CD4-positive, CD25-positive, alpha-beta regulatory T cell (primary cell): Measurements from ENCODE around the gene CXCR6. TPM values are rescaled to one million over a fixed set of nuclear protein-coding genes. Genes with fewer than 3 reads are reported as not detected.
A peak's percentile ranks its signal among the peaks of the same experiment; 100 is the strongest.

Experiments used
- ATAC-seq, 2 donors: fragments of 150-1000 bp; cut with Tn5 transposase; one replicate each; pipeline ENCODE4 v1.10.0; 2021; ENCODE audit warnings: low read depth in 2 of 2, moderate number of reproducible peaks in 2 of 2, moderate library complexity in 1 of 2
- DNase-seq, 3 donors: peaks; one replicate each; pipeline versions ENCODE4 v3.0.0 to v3.0.0-alpha.2; 2012 to 2022; ENCODE audit warnings: mixed read lengths in 1 of 3
- H3K27ac ChIP-seq: one replicate; pipeline ENCODE4 v1.7.0; 2013; ENCODE audit warnings: mild to moderate bottlenecking, low read length; ENCODE audit not compliant: insufficient read depth, poor library complexity, severe bottlenecking
- H3K27me3 ChIP-seq: one replicate; pipeline ENCODE4 v1.7.0; 2013; ENCODE audit warnings: low read length; ENCODE audit not compliant: control insufficient read depth, insufficient read depth
- H3K36me3 ChIP-seq: one replicate; pipeline ENCODE4 v1.7.0; 2013; ENCODE audit warnings: mild to moderate bottlenecking, low read length, moderate library complexity; ENCODE audit not compliant: control insufficient read depth, insufficient read depth
- H3K4me1 ChIP-seq: 2 replicates; pipeline ENCODE4 v1.7.0; 2013; ENCODE audit warnings: mild to moderate bottlenecking, low read length; ENCODE audit not compliant: insufficient read depth, control insufficient read depth, poor library complexity, severe bottlenecking
- H3K4me3 ChIP-seq: one replicate; pipeline ENCODE4 v1.7.0; 2013; ENCODE audit warnings: low read depth, mild to moderate bottlenecking, low read length, moderate library complexity
- H3K9me3 ChIP-seq, 2 experiments: 1 replicate in 1 of 2; 2 replicates in 1 of 2; pipeline ENCODE4 v1.7.0; 2013; ENCODE audit warnings: low read length in 2 of 2, mild to moderate bottlenecking in 1 of 2, moderate library complexity in 1 of 2; ENCODE audit not compliant: control insufficient read depth in 2 of 2
- H3K27ac Mint-ChIP-seq, 3 donors: one replicate each; pipeline ENCODE4 v1.8.0; 2020 to 2022; ENCODE audit warnings: mild to moderate bottlenecking in 3 of 3, mixed read lengths in 3 of 3, moderate library complexity in 2 of 3
- H3K27me3 Mint-ChIP-seq: one replicate; pipeline ENCODE4 v1.8.0; 2022; ENCODE audit warnings: mild to moderate bottlenecking, mixed read lengths
- H3K36me3 Mint-ChIP-seq: one replicate; pipeline ENCODE4 v1.8.0; 2020; ENCODE audit warnings: mixed read lengths
- H3K4me1 Mint-ChIP-seq, 4 donors: one replicate each; pipeline ENCODE4 v1.8.0; 2020 to 2022; ENCODE audit warnings: mixed read lengths in 4 of 4, mild to moderate bottlenecking in 1 of 4
- H3K4me3 Mint-ChIP-seq, 4 donors: one replicate each; pipeline ENCODE4 v1.8.0; 2020 to 2022; ENCODE audit warnings: mild to moderate bottlenecking in 4 of 4, mixed read lengths in 4 of 4, moderate library complexity in 3 of 4
- H3K9me3 Mint-ChIP-seq, 7 donors: one replicate each; pipeline ENCODE4 v1.8.0; 2020 to 2022; ENCODE audit warnings: mixed read lengths in 7 of 7, mild to moderate bottlenecking in 3 of 7, moderate library complexity in 2 of 7
- polyA plus RNA-seq, 4 donors: library from polyadenylated mRNA; unstranded; fragments of 300-500 nt; fragmentation: Illumina TruSeq; gene quantifications; one replicate each; pipeline ENCODE4 v1.2.3, GENCODE V29; 2021
- total RNA-seq: library from RNA; stranded (reverse); gene quantifications from one replicate; pipeline ENCODE4 v1.2.3, GENCODE V29; 2022

The CXCR6 gene
- total RNA-seq: 23.7 TPM
- polyA plus RNA-seq: 10 to 100 TPM; 23.7 to 40.3 (median 30.0) TPM

- Mint-ChIP-seq H3K27ac (peak within 1 kb of the TSS; percentile 88 to 92 (median 88)), H3K27me3 (no peaks in the 10 kb centered on the region), H3K4me3 (peak within 1 kb of the TSS; percentile 72 to 88 (median 80)), H3K36me3 (peaks cover 39% of the 10 kb centered on the region), H3K9me3 (no peaks in the 10 kb centered on the region), H3K4me1 (peaks cover 29 to 81% (median 59%) of the 10 kb centered on the region in 4 donors)
- peak within 1 kb of the TSS; percentile 75 for H3K4me3 ChIP-seq
- H3K9me3 ChIP-seq: no peaks in the 10 kb centered on the region
- H3K27ac ChIP-seq: peak within 1 kb of the TSS; percentile 72
- H3K36me3 ChIP-seq: peaks cover 34% of the 10 kb centered on the region
- H3K4me1 ChIP-seq: peaks cover 62% of the 10 kb centered on the region
- H3K27me3 ChIP-seq: no peaks in the 10 kb centered on the region
- ATAC-seq (peak; percentile 78 to 81), DNase-seq (peak; percentile 25 to 88 (median 51))
Measured at GRCh38 chr3:45943207-45943846, at the start of gene CXCR6. Gene CXCR6, plus strand, starts transcription at chr3:45943464. Its CDS starts 3,018 bp downstream, at chr3:45946482.

- Mint-ChIP-seq H3K9me3 (no peaks in the 10 kb centered on the region), H3K4me3 (no peak overlapping the region), H3K4me1 (peaks cover 0 to 27% (median 3%) of the 10 kb centered on the region in 4 donors), H3K27ac (no peak overlapping the region), H3K27me3 (peaks cover 37% of the 10 kb centered on the region), H3K36me3 (peaks cover 5% of the 10 kb centered on the region)
- Histone ChIP-seq H3K27me3 (peaks cover 3% of the 10 kb centered on the region), H3K4me1 (no peaks in the 10 kb centered on the region), H3K4me3 (no peak overlapping the region), H3K27ac (no peak overlapping the region), H3K36me3 (no peaks in the 10 kb centered on the region), H3K9me3 (no peaks in the 10 kb centered on the region)
- ATAC-seq (no peak), DNase-seq (no peak)
Measured at GRCh38 chr3:45894015-45894414, 49.2 kb upstream of the CXCR6 start.

- H3K4me3 Mint-ChIP-seq: no peak overlapping the region
- H3K27me3 Mint-ChIP-seq: peaks cover 31% of the 10 kb centered on the region
Measured at GRCh38 chr3:45895686-45896468, 47.4 kb upstream of the CXCR6 start.

GRCh38 chr3:45896956-45897355 is 46.3 kb upstream of the CXCR6 start:
- no peaks in the 10 kb centered on the region for H3K9me3 Mint-ChIP-seq
- Histone ChIP-seq H3K4me1 (no peaks in the 10 kb centered on the region), H3K36me3 (no peaks in the 10 kb centered on the region), H3K27ac (no peak overlapping the region), H3K9me3 (no peaks in the 10 kb centered on the region), H3K4me3 (no peak overlapping the region), H3K27me3 (peaks cover 2% of the 10 kb centered on the region)
- peaks cover 18% of the 10 kb centered on the region for H3K36me3 Mint-ChIP-seq
- H3K4me1 Mint-ChIP-seq: peaks cover 0 to 20% (median 4%) of the 10 kb centered on the region in 4 donors
- DNase-seq (no peak), ATAC-seq (no peak)
- peaks cover 23% of the 10 kb centered on the region for H3K27me3 Mint-ChIP-seq
- no peak overlapping the region for H3K27ac Mint-ChIP-seq
- H3K4me3 Mint-ChIP-seq: no peak overlapping the region

More at GRCh38 chr3:45895686-45896468, 47.4 kb upstream of the CXCR6 start:
- H3K9me3 ChIP-seq: no peaks in the 10 kb centered on the region
- H3K4me3 ChIP-seq: no peak overlapping the region
- no peaks in the 10 kb centered on the region for H3K36me3 ChIP-seq
- no peak for ATAC-seq
- Mint-ChIP-seq H3K36me3 (peaks cover 10% of the 10 kb centered on the region), H3K9me3 (no peaks in the 10 kb centered on the region), H3K4me1 (peaks cover 0 to 21% (median 4%) of the 10 kb centered on the region in 4 donors), H3K27ac (no peak overlapping the region)
- H3K27ac ChIP-seq: no peak overlapping the region
- no peaks in the 10 kb centered on the region for H3K4me1 ChIP-seq
- peaks cover 2% of the 10 kb centered on the region for H3K27me3 ChIP-seq
- DNase-seq: no peak

- H3K4me1 ChIP-seq: peaks cover 18% of the 10 kb centered on the region
- no peak overlapping the region for H3K4me3 ChIP-seq
- DNase-seq: no peak
- H3K27ac Mint-ChIP-seq: no peak overlapping the region
- H3K4me3 Mint-ChIP-seq: no peak overlapping the region
- peaks cover 26% of the 10 kb centered on the region for H3K36me3 Mint-ChIP-seq
- peaks cover 6 to 30% (median 18%) of the 10 kb centered on the region in 4 donors for H3K4me1 Mint-ChIP-seq
- H3K27ac ChIP-seq: no peak overlapping the region
- no peaks in the 10 kb centered on the region for H3K9me3 ChIP-seq
- ATAC-seq: peak; percentile 31 to 44
- no peaks in the 10 kb centered on the region for H3K27me3 ChIP-seq
- no peaks in the 10 kb centered on the region for H3K9me3 Mint-ChIP-seq
- H3K36me3 ChIP-seq: peaks cover 6% of the 10 kb centered on the region
- peaks cover 5% of the 10 kb centered on the region for H3K27me3 Mint-ChIP-seq
Measured at GRCh38 chr3:45904931-45905330, 38.3 kb upstream of the CXCR6 start.

GRCh38 chr3:45905755-45906154 is 37.5 kb upstream of the CXCR6 start:
- H3K27ac Mint-ChIP-seq: no peak overlapping the region
- H3K36me3 Mint-ChIP-seq: peaks cover 28% of the 10 kb centered on the region
- Histone ChIP-seq H3K36me3 (peaks cover 6% of the 10 kb centered on the region), H3K27ac (no peak overlapping the region), H3K9me3 (no peaks in the 10 kb centered on the region), H3K27me3 (no peaks in the 10 kb centered on the region), H3K4me1 (peaks cover 18% of the 10 kb centered on the region), H3K4me3 (no peak overlapping the region)
- no peak for ATAC-seq
- peaks cover 5% of the 10 kb centered on the region for H3K27me3 Mint-ChIP-seq
- DNase-seq: no peak
- no peak overlapping the region for H3K4me3 Mint-ChIP-seq
- peaks cover 6 to 32% (median 20%) of the 10 kb centered on the region in 4 donors for H3K4me1 Mint-ChIP-seq
- peaks cover 0 to 2% (median 0%) of the 10 kb centered on the region in 7 donors for H3K9me3 Mint-ChIP-seq

- no peak overlapping the region for H3K27ac Mint-ChIP-seq
- peaks cover 20% of the 10 kb centered on the region for H3K36me3 Mint-ChIP-seq
- no peaks in the 10 kb centered on the region for H3K9me3 ChIP-seq
- H3K4me3 ChIP-seq: no peak overlapping the region
- no peak overlapping the region for H3K27ac ChIP-seq
- H3K4me1 ChIP-seq: peaks cover 18% of the 10 kb centered on the region
- DNase-seq: no peak
- H3K4me1 Mint-ChIP-seq: peaks cover 6 to 32% (median 20%) of the 10 kb centered on the region in 4 donors
- peaks cover 6% of the 10 kb centered on the region for H3K36me3 ChIP-seq
- peaks cover 5% of the 10 kb centered on the region for H3K27me3 Mint-ChIP-seq
- no peak overlapping the region for H3K4me3 Mint-ChIP-seq
- no peaks in the 10 kb centered on the region for H3K27me3 ChIP-seq
- H3K9me3 Mint-ChIP-seq: peaks cover 0 to 2% (median 0%) of the 10 kb centered on the region in 7 donors
- ATAC-seq: no peak
Measured at GRCh38 chr3:45906681-45907407, 36.4 kb upstream of the CXCR6 start.
